ENCODE measurements around the gene UBXN10.

The UBXN10 gene

GRCh38 chr1:20183616-20184271 is 2.2 kb upstream of the UBXN10 start:
- TF ChIP-seq CTCF (IDR thresholded peaks at IDR 0.05; ENCODE audit: extremely low read depth, missing control alignments), result no peak
- DNase-seq (ENCODE audit: low spot score), result no peak

GRCh38 chr1:20184481-20184900 is 1.4 kb upstream of the UBXN10 start:
- TF ChIP-seq CTCF (IDR thresholded peaks at IDR 0.05; ENCODE audit: extremely low read depth, missing control alignments), result no peak
- no peak for DNase-seq (ENCODE audit: low spot score)

GRCh38 chr1:20184997-20185833 is 681 bp upstream of the UBXN10 start:
- DNase-seq (ENCODE audit: low spot score), result peak; percentile 51
- no peak for TF ChIP-seq CTCF (IDR thresholded peaks at IDR 0.05; ENCODE audit: extremely low read depth, missing control alignments)

GRCh38 chr1:20187103-20187812 is 1.4 kb downstream of the UBXN10 start:
- TF ChIP-seq CTCF (IDR thresholded peaks at IDR 0.05; ENCODE audit: extremely low read depth, missing control alignments), result no peak
- no peak for DNase-seq (ENCODE audit: low spot score)

- TF ChIP-seq CTCF (IDR thresholded peaks at IDR 0.05; ENCODE audit: extremely low read depth, missing control alignments), result no peak
- DNase-seq (ENCODE audit: low spot score), result no peak
These were observed 2.0 kb downstream of the UBXN10 start for GRCh38 chr1:20187813-20188454.

- no peak for DNase-seq (ENCODE audit: low spot score)
- no peak for TF ChIP-seq CTCF (IDR thresholded peaks at IDR 0.05; ENCODE audit: extremely low read depth, missing control alignments)
These were observed 2.5 kb downstream of the UBXN10 start for GRCh38 chr1:20188455-20188817.

Data from GM20000 (cell line).